ENCODE results near the gene TCF20. TPM values are rescaled to one million over a fixed set of nuclear protein-coding genes. Genes with fewer than 3 reads are reported as not detected.

The TCF20 gene
- total RNA-seq, 1 donor from 2014 or later, result 52.0 TPM

DNA sequence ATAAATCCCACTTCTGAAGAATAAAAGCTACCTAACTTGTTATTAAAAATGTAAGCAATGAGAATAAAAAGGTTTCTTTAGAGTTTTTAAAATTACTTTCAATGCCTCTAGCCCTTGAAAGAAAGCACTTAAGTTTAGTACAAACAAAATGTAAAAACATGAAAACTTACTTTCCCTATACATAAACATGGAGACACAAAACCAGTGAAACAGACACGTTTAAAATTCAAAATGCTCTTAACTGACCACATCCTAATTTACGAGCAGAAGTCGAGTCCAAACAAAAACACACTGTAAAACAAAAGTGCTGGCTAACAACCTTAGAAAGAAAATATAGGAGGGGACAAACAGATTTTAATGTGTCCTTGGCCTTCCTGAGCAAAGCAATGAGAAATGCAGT lies 36.6 kb downstream of the TCF20 start:
- ChIA-PET CTCF (no interaction called here), POLR2A (no interaction called here)
- Mint-ChIP-seq H3K27ac (no peak overlapping the region), H3K4me1 (peaks cover 53% of the 10 kb centered on the region), H3K9me3 (peaks cover 4% of the 10 kb centered on the region), H3K36me3 (ENCODE audit: low read depth) (peaks cover 24% of the 10 kb centered on the region), H3K4me3 (no peak overlapping the region), H3K27me3 (no peaks in the 10 kb centered on the region)
- ATAC-seq (ENCODE audit: low read depth) (no peak), DNase-seq (no peak)
- intact Hi-C loops (cut with micrococcal nuclease), result no loop called here
- TF ChIP-seq, protein P1, sequence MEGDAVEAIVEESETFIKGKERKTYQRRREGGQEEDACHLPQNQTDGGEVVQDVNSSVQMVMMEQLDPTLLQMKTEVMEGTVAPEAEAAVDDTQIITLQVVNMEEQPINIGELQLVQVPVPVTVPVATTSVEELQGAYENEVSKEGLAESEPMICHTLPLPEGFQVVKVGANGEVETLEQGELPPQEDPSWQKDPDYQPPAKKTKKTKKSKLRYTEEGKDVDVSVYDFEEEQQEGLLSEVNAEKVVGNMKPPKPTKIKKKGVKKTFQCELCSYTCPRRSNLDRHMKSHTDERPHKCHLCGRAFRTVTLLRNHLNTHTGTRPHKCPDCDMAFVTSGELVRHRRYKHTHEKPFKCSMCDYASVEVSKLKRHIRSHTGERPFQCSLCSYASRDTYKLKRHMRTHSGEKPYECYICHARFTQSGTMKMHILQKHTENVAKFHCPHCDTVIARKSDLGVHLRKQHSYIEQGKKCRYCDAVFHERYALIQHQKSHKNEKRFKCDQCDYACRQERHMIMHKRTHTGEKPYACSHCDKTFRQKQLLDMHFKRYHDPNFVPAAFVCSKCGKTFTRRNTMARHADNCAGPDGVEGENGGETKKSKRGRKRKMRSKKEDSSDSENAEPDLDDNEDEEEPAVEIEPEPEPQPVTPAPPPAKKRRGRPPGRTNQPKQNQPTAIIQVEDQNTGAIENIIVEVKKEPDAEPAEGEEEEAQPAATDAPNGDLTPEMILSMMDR (IDR thresholded peaks at IDR 0.05), result no peak

DNA sequence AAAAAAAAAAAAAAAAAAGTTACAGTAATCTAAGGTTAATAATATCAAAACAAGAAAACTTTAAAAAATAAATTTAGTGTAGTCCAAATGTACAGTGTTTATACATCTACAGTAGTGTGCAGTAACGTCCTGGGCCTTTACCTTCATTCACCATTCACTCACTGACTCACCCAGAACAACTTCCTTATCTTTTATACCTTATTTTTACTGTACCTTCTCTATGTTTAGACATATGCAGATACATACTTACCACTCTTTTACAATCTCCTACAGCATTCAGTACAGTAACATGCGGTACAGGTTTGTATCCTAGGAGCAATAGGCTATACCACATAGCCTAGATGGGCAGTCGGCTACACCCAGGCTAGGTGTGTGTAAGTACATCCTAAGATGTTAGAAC lies 38.5 kb downstream of the TCF20 start:
- POLR2A ChIA-PET, result no interaction called here
- DNase-seq (no peak), ATAC-seq (ENCODE audit: low read depth) (no peak)
- intact Hi-C loops (cut with micrococcal nuclease), result no loop called here
- H3K4me1 Mint-ChIP-seq, result peaks cover 59% of the 10 kb centered on the region
- H3K36me3 Mint-ChIP-seq (ENCODE audit: low read depth), result peaks cover 13% of the 10 kb centered on the region
- CTCF ChIA-PET, result no interaction called here
- no peaks in the 10 kb centered on the region for H3K27me3 Mint-ChIP-seq
- H3K4me3 Mint-ChIP-seq, result no peak overlapping the region
- H3K27ac Mint-ChIP-seq, result no peak overlapping the region
- TF ChIP-seq, protein P1 (IDR thresholded peaks at IDR 0.05), result no peak
- no peaks in the 10 kb centered on the region for H3K9me3 Mint-ChIP-seq

DNA sequence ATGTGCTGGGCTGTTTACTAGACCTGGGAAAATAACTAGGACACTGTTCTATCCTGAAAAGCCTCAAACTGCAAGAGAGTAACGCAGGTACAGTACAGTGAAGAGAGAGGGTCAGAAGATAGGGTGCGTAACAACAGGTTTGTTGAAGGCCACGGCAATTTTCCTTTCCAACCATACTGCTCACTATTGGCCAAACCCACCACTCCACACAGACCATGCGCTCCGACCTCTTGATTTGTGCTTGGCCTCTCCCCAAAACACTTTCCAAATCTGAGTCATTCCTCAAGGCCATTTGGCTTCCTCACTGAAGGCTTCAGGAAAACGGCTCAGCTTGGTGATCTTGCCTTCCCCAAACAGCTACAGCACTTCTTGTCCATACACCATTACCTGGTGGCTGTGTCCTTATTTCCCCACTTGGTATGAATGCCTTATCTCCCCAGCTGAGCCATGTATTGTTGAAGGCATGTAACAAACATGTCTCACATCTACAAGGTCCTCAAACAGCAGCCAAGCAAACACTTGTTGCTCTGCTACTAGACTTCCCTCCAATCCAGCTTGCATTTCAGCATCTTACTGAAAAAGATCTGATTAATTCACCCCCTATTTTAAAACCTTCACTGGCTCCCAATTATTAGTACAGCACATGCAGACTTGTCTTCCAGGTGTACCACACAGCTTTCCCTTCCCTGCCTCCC lies 40.9 kb downstream of the TCF20 start:
- ChIA-PET CTCF (no interaction called here), POLR2A (no interaction called here)
- no peak overlapping the region for H3K27ac Mint-ChIP-seq
- no peaks in the 10 kb centered on the region for H3K27me3 Mint-ChIP-seq
- peaks cover 11% of the 10 kb centered on the region for H3K36me3 Mint-ChIP-seq (ENCODE audit: low read depth)
- no peaks in the 10 kb centered on the region for H3K9me3 Mint-ChIP-seq
- peaks cover 47% of the 10 kb centered on the region for H3K4me1 Mint-ChIP-seq
- no peak overlapping the region for H3K4me3 Mint-ChIP-seq
- TF ChIP-seq, protein P1 (IDR thresholded peaks at IDR 0.05), result no peak
- ATAC-seq (ENCODE audit: low read depth) (no peak), DNase-seq (no peak)
- intact Hi-C loops (cut with micrococcal nuclease), result no loop called here

DNA sequence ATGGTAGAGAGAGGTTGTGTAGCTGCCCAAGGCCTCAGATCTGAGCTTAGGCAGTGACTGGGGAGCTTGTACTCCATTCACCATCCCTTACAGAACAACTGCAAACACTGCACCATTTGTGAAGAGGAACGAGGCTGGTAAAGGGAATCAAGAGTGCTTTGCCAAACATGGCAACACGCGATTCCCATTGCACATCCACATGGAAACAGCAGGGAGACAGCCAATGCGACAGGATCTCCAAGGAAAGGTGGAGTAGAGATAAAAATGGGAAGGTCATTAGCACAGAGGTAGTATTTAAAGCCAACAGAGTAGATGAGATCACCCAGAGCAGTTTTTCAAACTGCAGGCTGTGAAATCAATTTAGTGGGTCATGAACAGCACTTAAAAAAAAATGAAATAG lies 42.0 kb downstream of the TCF20 start:
- Mint-ChIP-seq H3K27ac (no peak overlapping the region), H3K9me3 (no peaks in the 10 kb centered on the region), H3K4me1 (peaks cover 42% of the 10 kb centered on the region), H3K36me3 (ENCODE audit: low read depth) (peaks cover 11% of the 10 kb centered on the region), H3K27me3 (no peaks in the 10 kb centered on the region), H3K4me3 (no peak overlapping the region)
- ChIA-PET CTCF (no interaction called here), POLR2A (no interaction called here)
- TF ChIP-seq, protein P1 (IDR thresholded peaks at IDR 0.05), result no peak
- ATAC-seq (ENCODE audit: low read depth) (no peak), DNase-seq (no peak)
- intact Hi-C loops (cut with micrococcal nuclease), result no loop called here

DNA sequence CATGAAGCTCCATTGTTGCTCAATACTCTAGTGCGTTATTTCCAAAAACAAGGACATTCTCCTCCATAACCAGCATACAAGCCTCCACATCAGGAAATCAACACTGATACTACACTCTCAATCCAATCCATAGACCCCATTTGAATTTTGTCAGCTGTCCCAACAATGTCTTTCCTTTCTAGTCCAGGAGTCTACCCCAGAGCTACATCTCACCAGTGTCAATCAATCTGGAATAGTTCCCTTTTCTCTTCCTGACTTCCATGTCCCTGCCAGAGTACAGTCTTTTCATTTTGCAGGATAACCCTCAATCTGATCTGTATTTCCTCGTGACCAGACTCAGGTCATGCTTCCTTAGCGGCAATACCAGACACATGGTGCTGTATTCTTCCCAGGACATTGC lies 43.0 kb downstream of the TCF20 start:
- intact Hi-C loops (cut with micrococcal nuclease), result no loop called here
- ChIA-PET POLR2A (no interaction called here), CTCF (no interaction called here)
- H3K36me3 Mint-ChIP-seq (ENCODE audit: low read depth), result peaks cover 11% of the 10 kb centered on the region
- TF ChIP-seq, protein P1 (IDR thresholded peaks at IDR 0.05), result no peak
- no peaks in the 10 kb centered on the region for H3K27me3 Mint-ChIP-seq
- peaks cover 47% of the 10 kb centered on the region for H3K4me1 Mint-ChIP-seq
- ATAC-seq (ENCODE audit: low read depth) (no peak), DNase-seq (no peak)
- H3K4me3 Mint-ChIP-seq, result no peak overlapping the region
- H3K9me3 Mint-ChIP-seq, result no peaks in the 10 kb centered on the region
- H3K27ac Mint-ChIP-seq, result no peak overlapping the region

Data from activated B cell treated with CpG ODN at 0.5 μM for 24 hours (primary cell).